OCI-LY1 (cell line): ENCODE results near the gene SLC41A1.

Source experiments
- EZH2 ChIP-seq: fragments of 200-600 bp; sonication (generic), shearing (Covaris generic); IDR thresholded peaks from 2 replicates; pipeline ENCODE4 v1.8.0; 2017; ENCODE audit warnings: borderline replicate concordance, mixed run types, mild to moderate bottlenecking, antibody characterized with exemption, low read length, moderate library complexity, mixed read lengths
- TF ChIP-seq, protein P1 (sequence below): fragments of 200-600 bp; sonication (generic), shearing (Covaris generic); IDR thresholded peaks from 2 replicates; pipeline ENCODE4 v1.5.1; 2017; ENCODE audit warnings: mild to moderate bottlenecking, antibody characterized with exemption, low read length, moderate library complexity, mixed read lengths

DNA sequence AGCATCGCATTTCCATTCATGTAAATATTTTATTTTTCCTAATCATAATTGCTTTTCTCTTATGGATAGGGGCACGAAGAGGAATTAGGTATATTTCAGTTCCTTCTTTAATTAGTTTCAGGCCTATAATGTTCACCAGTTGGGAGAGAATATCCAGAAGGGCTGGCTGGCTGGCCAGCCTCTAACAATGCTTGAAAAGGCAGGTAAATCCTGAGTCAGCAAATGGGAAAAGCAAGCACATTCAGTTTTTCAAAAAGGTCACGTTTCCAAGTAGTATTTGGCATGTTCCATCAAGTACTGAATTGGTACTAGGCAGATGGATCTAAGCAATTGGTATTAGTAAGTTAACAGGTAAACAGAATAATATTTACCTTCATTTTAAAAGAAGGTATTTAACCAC lies 45.8 kb downstream of the SLC41A1 start:
- TF ChIP-seq, protein P1, sequence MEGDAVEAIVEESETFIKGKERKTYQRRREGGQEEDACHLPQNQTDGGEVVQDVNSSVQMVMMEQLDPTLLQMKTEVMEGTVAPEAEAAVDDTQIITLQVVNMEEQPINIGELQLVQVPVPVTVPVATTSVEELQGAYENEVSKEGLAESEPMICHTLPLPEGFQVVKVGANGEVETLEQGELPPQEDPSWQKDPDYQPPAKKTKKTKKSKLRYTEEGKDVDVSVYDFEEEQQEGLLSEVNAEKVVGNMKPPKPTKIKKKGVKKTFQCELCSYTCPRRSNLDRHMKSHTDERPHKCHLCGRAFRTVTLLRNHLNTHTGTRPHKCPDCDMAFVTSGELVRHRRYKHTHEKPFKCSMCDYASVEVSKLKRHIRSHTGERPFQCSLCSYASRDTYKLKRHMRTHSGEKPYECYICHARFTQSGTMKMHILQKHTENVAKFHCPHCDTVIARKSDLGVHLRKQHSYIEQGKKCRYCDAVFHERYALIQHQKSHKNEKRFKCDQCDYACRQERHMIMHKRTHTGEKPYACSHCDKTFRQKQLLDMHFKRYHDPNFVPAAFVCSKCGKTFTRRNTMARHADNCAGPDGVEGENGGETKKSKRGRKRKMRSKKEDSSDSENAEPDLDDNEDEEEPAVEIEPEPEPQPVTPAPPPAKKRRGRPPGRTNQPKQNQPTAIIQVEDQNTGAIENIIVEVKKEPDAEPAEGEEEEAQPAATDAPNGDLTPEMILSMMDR: no peak
- TF ChIP-seq EZH2: no peak
